ENCODE data around the gene RAB4A.

GRCh38 chr1:229266274-229266673, 4.6 kb upstream of the RAB4A start:
- no peak for TF ChIP-seq CTCF (IDR thresholded peaks at IDR 0.05; ENCODE audit: low read length)
- no peak for TF ChIP-seq EZH2 (optimal IDR thresholded peaks at IDR 0.05; ENCODE audit: low read depth, low read length)

All from MM.1S (cell line).